Measurements from ENCODE around the gene SLC12A8. TPM values are rescaled to one million over a fixed set of nuclear protein-coding genes. Genes with fewer than 3 reads are reported as not detected.
A peak's percentile ranks its signal among the peaks of the same experiment; 100 is the strongest.

SLC12A8 gene
- polyA plus RNA-seq, 1 experiment: 8.4 TPM

- POLR2A ChIA-PET: no interaction called here
- H3K36me3 ChIP-seq (ENCODE audit: control insufficient read depth, insufficient read depth, low read length): no peaks in the 10 kb centered on the region
- CTCF ChIA-PET: no interaction called here
- H3K4me3 ChIP-seq (ENCODE audit: low read depth, low read length): no peak overlapping the region
- TF ChIP-seq CTCF (IDR thresholded peaks at IDR 0.05; ENCODE audit: insufficient read depth, low read depth, low read length): no peak
- H3K27me3 ChIP-seq (ENCODE audit: control insufficient read depth, insufficient read depth, low read length): no peaks in the 10 kb centered on the region
- no peak for DNase-seq (ENCODE audit: low read depth)
Measured at GRCh38 chr3:125118600-125118999, 93.9 kb downstream of the SLC12A8 start.

- no peak for TF ChIP-seq CTCF (IDR thresholded peaks at IDR 0.05; ENCODE audit: insufficient read depth, low read depth, low read length)
- Histone ChIP-seq H3K36me3 (ENCODE audit: control insufficient read depth, insufficient read depth, low read length) (no peaks in the 10 kb centered on the region), H3K4me3 (ENCODE audit: low read depth, low read length) (no peak overlapping the region), H3K27me3 (ENCODE audit: control insufficient read depth, insufficient read depth, low read length) (no peaks in the 10 kb centered on the region)
- POLR2A ChIA-PET: no interaction called here
- CTCF ChIA-PET: interaction anchor here (2.6 kb wide), 1 partner anchor 9 kb away, joined by 8 read pairs; no protein-coding TSS in a partner anchor
- DNase-seq (ENCODE audit: low read depth): no peak
Measured at GRCh38 chr3:125117631-125118191, 94.8 kb downstream of the SLC12A8 start.

DNA sequence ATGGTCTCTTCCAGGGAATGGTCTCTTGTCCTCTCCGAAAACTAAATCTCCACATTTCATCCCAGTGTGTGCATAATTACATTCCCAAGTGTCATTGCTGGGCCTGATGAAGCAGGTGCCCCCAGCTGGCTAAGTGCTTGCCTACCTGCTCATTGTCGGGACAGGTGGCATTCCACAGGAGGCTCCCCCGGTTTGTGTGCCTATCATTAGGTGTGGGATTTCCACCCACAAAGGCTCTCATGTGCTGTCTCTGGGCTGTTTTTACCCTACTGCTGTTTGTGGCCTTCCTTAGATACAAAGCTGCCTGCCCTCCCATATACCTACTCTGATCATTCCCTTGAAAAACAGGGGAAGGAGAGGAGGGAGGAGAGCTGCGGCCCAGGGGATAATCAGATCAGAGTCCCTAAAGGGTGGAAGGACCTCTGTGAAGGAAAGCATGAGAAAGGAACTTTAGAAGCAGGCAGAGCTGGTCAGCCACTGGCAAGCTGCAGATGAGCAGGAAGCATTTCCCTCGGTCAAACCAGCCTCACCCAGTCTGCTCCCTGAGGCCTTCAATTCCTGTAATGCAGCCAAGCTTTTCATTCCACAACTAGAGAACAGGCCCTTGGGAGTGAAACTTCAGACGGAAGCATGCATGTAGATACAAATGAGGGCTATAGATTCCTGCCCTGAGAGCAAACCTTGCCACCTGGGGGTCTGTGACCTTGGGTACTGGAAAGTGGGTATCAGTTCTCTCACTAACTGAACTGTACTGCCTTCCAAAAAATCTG lies 96.1 kb downstream of the SLC12A8 start:
- ChIA-PET CTCF (interaction anchor here (0.9 to 2.6 kb wide), 5 partner anchors 10 to 78 kb away, joined by 3 to 8 read pairs (median 3); no protein-coding TSS in a partner anchor), POLR2A (interaction anchor here (0.6 kb wide), 2 partner anchors 181 to 239 kb away, joined by 3 to 10 read pairs; no protein-coding TSS in a partner anchor)
- Histone ChIP-seq H3K4me3 (ENCODE audit: low read depth, low read length) (no peak overlapping the region), H3K27me3 (ENCODE audit: control insufficient read depth, insufficient read depth, low read length) (no peaks in the 10 kb centered on the region), H3K36me3 (ENCODE audit: control insufficient read depth, insufficient read depth, low read length) (no peaks in the 10 kb centered on the region)
- DNase-seq (ENCODE audit: low read depth): peak; percentile 60
- no peak for TF ChIP-seq CTCF (IDR thresholded peaks at IDR 0.05; ENCODE audit: insufficient read depth, low read depth, low read length)

- Histone ChIP-seq H3K27me3 (ENCODE audit: control insufficient read depth, insufficient read depth, low read length) (no peaks in the 10 kb centered on the region), H3K36me3 (ENCODE audit: control insufficient read depth, insufficient read depth, low read length) (no peaks in the 10 kb centered on the region), H3K4me3 (ENCODE audit: low read depth, low read length) (no peak overlapping the region)
- CTCF ChIA-PET: interaction anchor here (0.6 to 2.6 kb wide), 4 partner anchors 11 to 187 kb away, joined by 3 to 8 read pairs (median 4); no protein-coding TSS in a partner anchor
- no peak for DNase-seq (ENCODE audit: low read depth)
- POLR2A ChIA-PET: interaction anchor here (0.6 kb wide), 1 partner anchor 25 kb away, joined by 4 read pairs; no protein-coding TSS in a partner anchor
- no peak for TF ChIP-seq CTCF (IDR thresholded peaks at IDR 0.05; ENCODE audit: insufficient read depth, low read depth, low read length)
Measured at GRCh38 chr3:125115640-125116039, 96.9 kb downstream of the SLC12A8 start.

GRCh38 chr3:125112981-125113380 lies 99.6 kb downstream of the SLC12A8 start:
- ChIA-PET CTCF (interaction anchor here (0.7 kb wide), 1 partner anchor 12 kb away, joined by 3 read pairs; no protein-coding TSS in a partner anchor), POLR2A (no interaction called here)
- no peak for DNase-seq (ENCODE audit: low read depth)
- H3K36me3 ChIP-seq (ENCODE audit: control insufficient read depth, insufficient read depth, low read length): no peaks in the 10 kb centered on the region
- TF ChIP-seq CTCF (IDR thresholded peaks at IDR 0.05; ENCODE audit: insufficient read depth, low read depth, low read length): no peak
- H3K4me3 ChIP-seq (ENCODE audit: low read depth, low read length): no peak overlapping the region
- H3K27me3 ChIP-seq (ENCODE audit: control insufficient read depth, insufficient read depth, low read length): no peaks in the 10 kb centered on the region

Measured in BJ (cell line).